Right cardiac atrium (tissue), 5 donors: ENCODE data around the gene TEX261. TPM values are rescaled to one million over a fixed set of nuclear protein-coding genes. Genes with fewer than 3 reads are reported as not detected.

Experiments used
- ATAC-seq, 2 donors: fragments of 200-7000 bp; cut with Tn5 transposase; one replicate each; pipeline versions ENCODE4 v1.8.0 to v1.9.1; 2020; ENCODE audit warnings: moderate library complexity in 2 of 2, mild to moderate bottlenecking in 1 of 2
- DNase-seq, 3 donors: peaks; one replicate each; pipeline ENCODE4 v3.0.0-alpha.2; 2020
- H3K27ac ChIP-seq: one replicate; pipeline ENCODE4 v1.5.1; 2013; ENCODE audit warnings: mild to moderate bottlenecking, low read length, control low read depth, moderate library complexity
- H3K27me3 ChIP-seq: one replicate; pipeline ENCODE4 v1.6.1; 2013; ENCODE audit not compliant: control insufficient read depth, insufficient read depth
- H3K4me1 ChIP-seq: one replicate; pipeline ENCODE4 v1.6.1; 2013; ENCODE audit warnings: low read length; ENCODE audit not compliant: control insufficient read depth, insufficient read depth
- H3K4me3 ChIP-seq: one replicate; pipeline ENCODE4 v1.5.1; 2013; ENCODE audit warnings: low read length, control low read depth
- H3K9me3 ChIP-seq: one replicate; pipeline ENCODE4 v1.6.1; 2013; ENCODE audit warnings: low read length; ENCODE audit not compliant: control insufficient read depth
- WGBS: extraction: QIAGEN DNeasy Blood & Tissue Kit; methylation state at CpG from one replicate; pipeline ENCODE4 v1.1.7; 2013; 5-methylcytosine and 5-hydroxymethylcytosine counted together
- intact Hi-C, 4 donors: fragments of 100-400 bp; cut with DNase I; formaldehyde crosslinking; loops; one replicate each; pipeline versions ENCODE4 v1.11.0 to v1.14.0; 2022 to 2023
- polyA plus RNA-seq: library from polyadenylated mRNA; stranded (reverse); fragments of 200-250 nt; gene quantifications from one replicate; pipeline ENCODE4 v1.2.3, GENCODE V29; 2013
- total RNA-seq, 4 donors: library from RNA; stranded (reverse); fragmentation: NEBNext Ultra II Directional; extraction: Animal tissue kit (Norgen Biotek cat#: 25700); gene quantifications; one replicate each; pipeline ENCODE4 v1.2.1, GENCODE V29; 2021
- donor health status: healthy with polysubstance abuse.
- donor health status: DM: no; HTN: yes; CAD: no.
- donor health status: DM: no; HTN: no; CAD: no.
- donor health status: DM: no; HTN: yes; CAD: no; lungs with severe emphysema.
- donor health status: DM: yes; HTN: yes; CAD: no.

The TEX261 gene
- total and polyA plus RNA-seq, 5 donors = 37.7 to 59.4 (median 43.6) TPM

DNA sequence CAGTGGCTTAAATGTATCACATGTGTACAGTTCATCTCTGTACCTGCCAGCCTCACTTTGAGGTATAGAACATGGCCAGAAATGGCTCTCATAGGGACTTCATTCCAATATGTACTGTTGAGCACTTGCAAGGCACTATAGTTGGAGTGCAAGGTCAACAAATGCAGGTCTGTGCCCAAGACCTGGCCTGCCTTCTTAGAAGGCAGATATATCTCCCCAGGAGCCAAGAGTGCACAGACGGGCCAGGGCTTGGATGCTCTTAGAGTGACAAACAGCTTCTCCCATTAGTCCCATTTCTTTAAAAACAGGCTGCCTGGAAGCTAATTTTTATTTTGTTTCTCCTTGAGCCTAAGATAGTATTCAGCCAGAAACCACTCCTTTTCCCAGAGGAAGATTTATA is 7.3 kb downstream of the TEX261 start:
- DNase-seq (no peak), ATAC-seq (no peak)
- H3K27me3 ChIP-seq = no peaks in the 10 kb centered on the region
- H3K4me1 ChIP-seq = no peaks in the 10 kb centered on the region
- intact Hi-C loops = loop anchor here in 1 of 4 donors (5.0 kb wide), 1 partner anchor 295 kb away; no protein-coding TSS in a partner anchor
- WGBS = 53% methylated on average over 1 of the region's 1 CpG
- no peaks in the 10 kb centered on the region for H3K9me3 ChIP-seq
- no peak overlapping the region for H3K4me3 ChIP-seq
- no peak overlapping the region for H3K27ac ChIP-seq

DNA sequence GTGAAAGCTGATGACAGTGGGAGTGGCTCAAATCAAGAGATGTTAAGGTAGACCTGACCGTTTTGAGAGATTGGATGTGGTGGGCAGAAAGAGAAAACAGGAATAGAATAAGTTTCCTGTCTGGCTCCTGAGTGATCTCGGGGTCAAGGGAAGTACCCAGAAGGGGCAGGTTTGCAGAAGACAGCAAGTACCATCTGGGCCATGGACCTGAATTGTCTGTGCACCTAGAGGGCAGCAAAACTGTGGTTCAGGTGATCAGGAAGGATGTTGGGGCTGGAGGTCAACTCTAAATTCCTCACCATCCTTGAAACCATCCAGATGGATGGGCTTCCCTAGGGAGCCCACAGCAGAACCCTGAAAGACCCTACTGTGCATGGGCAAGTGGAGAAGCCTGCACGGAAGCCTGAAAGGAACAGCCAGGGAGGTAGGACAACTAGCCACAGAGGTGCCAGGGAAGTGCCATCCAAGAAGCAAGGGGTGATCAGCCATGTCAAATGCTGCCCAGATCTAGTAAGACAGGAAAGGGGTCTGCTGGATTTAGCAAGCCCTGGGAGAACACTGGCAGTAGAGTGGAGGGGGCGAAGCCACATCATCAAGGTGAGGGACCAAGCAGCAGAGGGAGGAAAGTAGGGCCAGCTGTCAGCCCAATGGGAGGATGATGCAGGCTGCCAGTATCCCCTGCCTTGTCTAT is 8.0 kb downstream of the TEX261 start:
- Histone ChIP-seq H3K4me1 (no peaks in the 10 kb centered on the region), H3K27ac (no peak overlapping the region), H3K27me3 (no peaks in the 10 kb centered on the region), H3K9me3 (no peaks in the 10 kb centered on the region), H3K4me3 (no peak overlapping the region)
- ATAC-seq = no peak
- intact Hi-C loops = loop anchor here in 1 of 4 donors (5.0 kb wide), 1 partner anchor 294 kb away; no protein-coding TSS in a partner anchor
- no peak for DNase-seq
- 80% methylated on average over 4 of the region's 4 CpGs for WGBS

DNA sequence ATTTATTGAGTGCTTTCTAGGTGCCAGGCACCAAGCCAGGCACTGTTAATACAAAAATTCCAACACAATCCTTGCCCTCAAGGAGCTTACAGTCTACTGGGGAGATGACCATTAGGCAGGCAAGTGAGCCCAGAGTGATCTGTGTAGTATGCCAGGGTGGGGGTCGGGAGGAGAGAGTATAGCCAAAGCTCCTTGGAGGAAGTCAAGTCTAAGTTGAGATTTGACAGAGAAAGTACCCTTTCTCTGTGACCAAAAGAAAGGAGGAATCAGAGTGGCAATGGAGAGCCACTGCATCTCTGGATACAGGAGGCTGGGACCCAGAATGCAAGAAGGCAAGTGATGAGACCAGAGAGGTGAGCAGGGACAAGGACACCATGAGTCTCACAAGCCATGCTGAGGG is 8.7 kb downstream of the TEX261 start:
- no peak for DNase-seq
- no peaks in the 10 kb centered on the region for H3K4me1 ChIP-seq
- 98% methylated on average over 1 of the region's 1 CpG for WGBS
- no peak overlapping the region for H3K27ac ChIP-seq
- no peaks in the 10 kb centered on the region for H3K27me3 ChIP-seq
- no peak overlapping the region for H3K4me3 ChIP-seq
- H3K9me3 ChIP-seq = no peaks in the 10 kb centered on the region
- no peak for ATAC-seq
- intact Hi-C loops = loop anchor here in 1 of 4 donors (5.0 kb wide), 1 partner anchor 294 kb away; no protein-coding TSS in a partner anchor

DNA sequence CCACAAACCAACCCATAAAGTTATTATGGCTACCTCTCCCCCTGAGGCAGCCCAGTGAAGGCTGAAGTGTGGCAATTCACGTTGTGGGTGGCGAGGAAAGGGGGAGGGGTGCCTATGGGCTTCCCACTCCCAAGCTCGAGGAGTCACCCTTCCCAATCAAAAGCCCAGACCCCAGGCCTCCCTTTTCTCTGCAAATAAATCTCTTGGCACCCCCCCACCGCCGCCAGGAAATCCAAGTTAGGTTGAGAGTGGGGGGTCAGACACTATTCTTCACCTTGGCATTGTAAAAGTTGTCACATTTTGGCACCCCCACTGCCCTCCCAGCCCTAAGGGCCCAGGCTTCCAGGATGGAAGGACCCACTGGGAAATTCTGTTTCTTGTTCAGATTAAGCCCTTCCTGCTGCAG is 9.4 kb downstream of the TEX261 start:
- Histone ChIP-seq H3K27ac (no peak overlapping the region), H3K9me3 (no peaks in the 10 kb centered on the region), H3K4me3 (no peak overlapping the region), H3K4me1 (no peaks in the 10 kb centered on the region), H3K27me3 (no peaks in the 10 kb centered on the region)
- no peak for ATAC-seq
- DNase-seq = no peak
- 78% methylated on average over 5 of the region's 5 CpGs for WGBS
- intact Hi-C loops = loop anchor here in 1 of 4 donors (5.0 kb wide), 1 partner anchor 293 kb away; no protein-coding TSS in a partner anchor

DNA sequence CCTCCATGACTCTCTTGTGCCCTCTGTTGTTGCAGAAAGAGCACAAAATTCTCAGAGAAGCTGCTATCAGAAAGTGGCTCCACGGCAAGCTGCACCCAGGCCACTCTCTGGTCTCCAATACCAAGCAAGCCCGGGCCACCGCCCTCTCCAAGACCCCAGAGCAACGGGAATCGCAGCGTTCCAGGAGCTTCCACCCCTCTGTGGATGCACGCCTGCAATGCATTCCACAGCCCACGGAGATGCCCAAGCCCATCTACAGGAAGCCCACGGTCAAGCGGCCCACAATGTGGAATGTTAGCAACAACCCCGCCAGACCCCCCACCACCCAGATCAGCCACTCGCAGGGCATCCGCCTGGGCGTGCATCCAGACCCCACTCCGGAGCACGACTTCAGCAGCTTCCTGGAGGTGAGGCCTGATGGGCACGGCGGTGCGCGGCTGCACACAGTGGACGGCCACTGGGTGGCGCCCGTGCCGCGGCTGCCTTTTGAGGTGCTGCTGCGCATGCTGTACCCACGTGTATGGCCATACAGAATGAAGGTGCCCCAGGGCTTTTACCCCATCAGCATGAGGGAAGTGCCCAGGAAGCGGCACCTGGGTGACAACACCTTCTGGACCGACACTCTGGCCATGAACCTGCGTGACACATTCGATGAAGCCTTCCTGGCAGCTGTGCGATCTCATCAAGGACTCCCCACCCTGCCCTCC is 9.9 kb downstream of the TEX261 start:
- 33% methylated on average over 32 of the region's 32 CpGs for WGBS
- intact Hi-C loops = loop anchor here in 1 of 4 donors (5.0 kb wide), 1 partner anchor 292 kb away; no protein-coding TSS in a partner anchor
- H3K27ac ChIP-seq = no peak overlapping the region
- ATAC-seq (peak; percentile 66 to 81), DNase-seq (peak; percentile 59 to 86 (median 80))
- no peak overlapping the region for H3K4me3 ChIP-seq
- no peaks in the 10 kb centered on the region for H3K4me1 ChIP-seq
- no peaks in the 10 kb centered on the region for H3K9me3 ChIP-seq
- no peaks in the 10 kb centered on the region for H3K27me3 ChIP-seq

DNA sequence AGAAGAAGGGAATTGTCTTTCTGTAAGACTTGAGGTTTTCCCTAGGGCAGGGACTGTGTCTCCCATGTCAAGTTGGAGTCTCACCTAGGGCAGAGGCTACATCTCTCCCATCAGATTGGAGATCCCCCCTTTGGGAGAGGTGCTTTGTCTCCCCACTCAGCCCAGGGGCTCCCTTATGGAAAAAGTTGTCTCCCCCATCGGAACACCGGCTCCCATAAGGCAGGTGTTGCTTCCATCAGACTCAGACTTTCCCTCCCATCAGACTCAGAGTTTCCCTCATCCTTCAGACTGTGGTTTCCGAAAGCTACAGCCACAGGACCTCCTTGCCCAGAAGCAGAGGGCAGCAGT is 10.5 kb downstream of the TEX261 start:
- 82% methylated on average over 3 of the region's 3 CpGs for WGBS
- Histone ChIP-seq H3K4me3 (no peak overlapping the region), H3K4me1 (no peaks in the 10 kb centered on the region), H3K9me3 (no peaks in the 10 kb centered on the region), H3K27ac (no peak overlapping the region), H3K27me3 (no peaks in the 10 kb centered on the region)
- no peak for DNase-seq
- ATAC-seq = no peak
- intact Hi-C loops = no loop called here

DNA sequence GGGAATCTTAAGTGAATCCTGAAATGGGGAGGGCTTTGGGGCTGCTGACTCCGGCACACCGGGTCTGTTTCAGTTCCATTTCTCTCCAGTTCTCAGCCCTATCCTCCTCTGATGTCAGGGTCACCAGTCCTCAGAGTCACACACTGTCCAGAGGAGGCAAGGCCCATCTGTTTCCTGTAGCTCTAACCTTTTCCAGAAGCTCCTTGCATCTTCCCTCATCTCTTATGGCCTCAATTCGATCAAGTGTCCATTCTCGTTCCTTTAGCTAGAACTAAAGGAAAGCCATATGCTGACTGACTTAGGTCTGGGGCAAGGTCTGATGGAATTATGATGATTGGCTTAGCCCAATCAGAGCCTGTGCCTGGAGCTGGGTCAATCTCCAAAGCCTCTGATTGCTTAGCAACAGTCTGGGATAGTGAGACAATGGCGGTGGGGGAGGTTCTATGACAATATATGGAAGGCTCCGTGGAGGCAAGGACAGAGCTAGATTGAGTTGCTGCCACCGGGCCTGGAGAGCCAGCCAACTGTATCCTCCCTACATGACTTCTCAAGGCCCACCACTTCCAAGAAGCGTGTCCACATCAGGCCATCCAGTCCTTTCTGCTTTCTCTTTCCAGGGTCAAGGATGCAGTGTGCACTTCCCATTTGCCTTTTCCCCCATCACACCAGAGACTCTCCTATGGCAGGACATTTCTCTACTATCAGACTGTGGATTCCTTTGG is 11.0 kb downstream of the TEX261 start:
- Histone ChIP-seq H3K27ac (no peak overlapping the region), H3K27me3 (no peaks in the 10 kb centered on the region), H3K9me3 (no peaks in the 10 kb centered on the region), H3K4me3 (no peak overlapping the region), H3K4me1 (no peaks in the 10 kb centered on the region)
- 87% methylated on average over 8 of the region's 8 CpGs for WGBS
- no peak for ATAC-seq
- no peak for DNase-seq
- intact Hi-C loops = no loop called here

DNA sequence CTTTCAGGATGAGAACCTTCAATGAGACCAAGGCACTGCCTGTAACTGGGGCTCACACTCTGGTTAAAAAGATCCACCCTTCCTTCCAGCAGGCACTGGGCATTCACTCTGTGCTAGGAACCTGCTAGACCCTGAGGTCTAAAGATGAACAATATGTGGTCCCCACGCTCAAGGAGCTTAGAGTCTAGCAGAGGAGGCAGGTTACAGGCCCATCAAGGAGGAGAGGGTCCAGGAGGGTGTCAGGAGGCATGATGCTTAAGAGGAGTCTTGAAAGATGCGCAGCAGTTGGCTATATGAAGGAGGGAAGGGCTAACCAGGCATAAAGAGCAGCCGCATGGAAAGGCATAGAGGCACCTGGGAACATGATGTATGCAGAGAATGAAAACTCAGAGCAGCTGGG is 11.7 kb downstream of the TEX261 start:
- Histone ChIP-seq H3K4me1 (no peaks in the 10 kb centered on the region), H3K27me3 (no peaks in the 10 kb centered on the region), H3K9me3 (no peaks in the 10 kb centered on the region), H3K4me3 (no peak overlapping the region), H3K27ac (no peak overlapping the region)
- DNase-seq (no peak), ATAC-seq (no peak)
- WGBS = 95% methylated on average over 3 of the region's 3 CpGs
- intact Hi-C loops = no loop called here

DNA sequence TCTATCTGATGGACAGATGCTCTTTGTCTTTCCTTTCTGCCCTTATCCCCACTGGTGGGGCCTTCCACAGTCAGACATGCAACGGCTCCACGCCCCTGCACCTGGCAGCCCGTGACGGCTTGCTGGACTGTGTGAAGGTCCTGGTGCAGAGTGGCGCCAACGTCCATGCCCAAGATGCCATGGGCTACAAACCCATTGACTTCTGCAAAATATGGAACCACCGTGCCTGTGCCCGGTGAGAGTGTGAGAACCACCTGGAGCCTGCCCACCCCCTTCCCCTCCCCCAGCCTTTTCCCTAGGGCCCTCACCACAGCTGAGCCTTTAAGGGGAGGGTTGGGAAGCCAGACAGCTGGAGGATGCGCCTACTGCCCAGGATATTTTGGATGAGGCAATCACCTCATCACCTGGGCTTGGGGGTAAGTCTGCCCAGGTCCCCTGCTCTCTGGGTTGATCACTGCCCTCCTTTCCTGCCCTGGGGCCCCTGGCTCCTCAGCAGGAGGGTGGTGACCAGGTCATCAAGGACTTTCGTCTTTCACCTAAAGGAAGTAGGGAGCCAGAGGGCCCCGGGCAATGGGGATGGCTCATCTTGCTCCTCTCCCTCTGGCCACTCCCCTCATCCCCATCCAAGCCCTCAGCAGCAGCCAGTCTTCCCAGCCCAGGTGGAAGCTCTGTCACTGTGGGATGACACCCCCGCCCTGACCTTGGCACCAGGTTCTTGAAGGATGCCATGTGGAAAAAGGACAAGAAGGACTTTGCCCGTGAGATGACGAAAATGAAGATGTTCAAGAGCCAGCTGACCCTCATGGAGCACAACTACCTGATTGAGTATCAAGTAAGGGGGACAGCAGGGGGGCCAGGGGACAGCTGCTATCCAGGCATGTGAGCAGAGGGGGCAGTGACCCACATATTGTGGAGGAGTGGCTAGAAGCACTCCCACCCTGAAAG is 12.5 kb downstream of the TEX261 start:
- WGBS = 90% methylated on average over 14 of the region's 14 CpGs

DNA sequence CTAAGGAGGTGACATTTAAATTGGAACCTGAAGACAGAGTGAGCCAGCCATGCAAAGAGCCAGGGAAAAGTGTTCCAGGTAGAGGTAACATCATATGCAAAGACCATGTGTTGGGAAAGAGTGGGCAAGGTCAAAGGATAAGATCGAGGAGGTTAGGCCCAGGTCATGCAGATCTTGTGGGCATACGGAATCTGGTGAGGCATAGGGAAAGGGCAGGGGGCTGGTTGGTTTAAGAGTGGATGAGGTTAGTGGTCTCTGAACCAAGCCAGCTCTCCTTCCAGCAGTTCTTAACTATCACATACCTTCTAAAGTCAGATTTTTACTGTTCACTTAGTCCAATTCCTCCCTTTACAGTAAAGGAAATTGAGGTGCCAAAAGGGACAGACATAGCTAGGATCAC is 13.3 kb downstream of the TEX261 start:
- ATAC-seq (no peak), DNase-seq (no peak)
- WGBS = 85% methylated on average over 2 of the region's 2 CpGs
- Histone ChIP-seq H3K27ac (no peak overlapping the region), H3K4me1 (no peaks in the 10 kb centered on the region), H3K27me3 (no peaks in the 10 kb centered on the region), H3K9me3 (no peaks in the 10 kb centered on the region), H3K4me3 (no peak overlapping the region)
- intact Hi-C loops = no loop called here

More for the DNA sequence above, 12.5 kb downstream of the TEX261 start:
- DNase-seq (no peak), ATAC-seq (no peak)
- no peaks in the 10 kb centered on the region for H3K9me3 ChIP-seq
- no peak overlapping the region for H3K4me3 ChIP-seq
- intact Hi-C loops = no loop called here
- H3K27ac ChIP-seq = no peak overlapping the region
- no peaks in the 10 kb centered on the region for H3K4me1 ChIP-seq
- no peaks in the 10 kb centered on the region for H3K27me3 ChIP-seq
